ENCODE measurements around the gene UBE2U. TPM values are rescaled to one million over a fixed set of nuclear protein-coding genes. Genes with fewer than 3 reads are reported as not detected.
"Not testable (repeated sequence)": the region's sequence is repeated elsewhere in the genome, so short reads cannot be mapped to it uniquely, and the experiment has no call there.

UBE2U gene
- total and polyA plus RNA-seq, 2 experiments from 2014 or later = not detected

GRCh38 chr1:64251971-64252370 lies 48.5 kb downstream of the UBE2U start:
- Histone ChIP-seq H4K20me1 (replicated peaks; ENCODE audit: insufficient read depth) (no peaks in the 10 kb centered on the region), H2AFZ (peak overlapping the region; percentile 61; the same call in 1 of the 2 replicates), H3K4me1 (ENCODE audit: insufficient read depth) (no peaks in the 10 kb centered on the region), H3K79me2 (replicated peaks; ENCODE audit: insufficient read depth) (no peaks in the 10 kb centered on the region), H3K27ac (ENCODE audit: low read depth) (no peak overlapping the region), H3K4me2 (no peak overlapping the region), H3K9me2 (ENCODE audit: insufficient read depth) (peaks cover 11% of the 10 kb centered on the region), H3K27me3 (ENCODE audit: insufficient read depth) (no peaks in the 10 kb centered on the region), H3F3A (replicated peaks; ENCODE audit: low read depth) (no peaks in the 10 kb centered on the region), H3K36me3 (ENCODE audit: insufficient read depth) (no peaks in the 10 kb centered on the region), H3K4me3 (no peak overlapping the region)
- no peaks in the 10 kb centered on the region for H3K36me3 Mint-ChIP-seq (ENCODE audit: low read depth)
- no peak overlapping the region for H3K4me3 Mint-ChIP-seq
- peak; percentile 74 for DNase-seq (ENCODE audit: low spot score)
- no peak for TF ChIP-seq ZNF331 (CRISPR knock-in tag; IDR thresholded peaks at IDR 0.05; ENCODE audit: low read depth)
- TF ChIP-seq EZH2 (IDR thresholded peaks at IDR 0.05; ENCODE audit: low read depth, unreplicated experiment) = no peak
- peak; percentile 63; the same call in 1 of the 2 replicates for TF ChIP-seq ZNF462 (CRISPR knock-in tag; IDR thresholded peaks at IDR 0.05)
- TF ChIP-seq ZNF114 (CRISPR knock-in tag; IDR thresholded peaks at IDR 0.05) = no peak
- TF ChIP-seq CTCF (conservative IDR thresholded peaks at IDR 0.05; ENCODE audit: low read depth in 2 of 2) = peak; percentile 49 to 53
- TF ChIP-seq NANOG (IDR thresholded peaks at IDR 0.05; ENCODE audit: borderline replicate concordance) = no peak
- TF ChIP-seq EZH2phosphoT487 (IDR thresholded peaks at IDR 0.05; ENCODE audit: unreplicated experiment) = no peak
- TF ChIP-seq POLR2AphosphoS5 (IDR thresholded peaks at IDR 0.05; ENCODE audit: low read depth) = no peak
- TF ChIP-seq CREB1 (CRISPR knock-in tag; IDR thresholded peaks at IDR 0.05; ENCODE audit: low read depth) = no peak
- TF ChIP-seq STAT1 (IDR thresholded peaks at IDR 0.05; ENCODE audit: unreplicated experiment) = no peak
- TF ChIP-seq ETS1 (IDR thresholded peaks at IDR 0.05) = no peak
- H3K4me1 Mint-ChIP-seq = peaks cover 12% of the 10 kb centered on the region
- H3K9me3 Mint-ChIP-seq = no peaks in the 10 kb centered on the region; the same call in 2 of the 3 replicates
- H3K27me3 Mint-ChIP-seq (ENCODE audit: insufficient read depth, low read depth, poor library complexity) = peaks cover 4% of the 10 kb centered on the region
- no peak overlapping the region for H3K27ac Mint-ChIP-seq
- ATAC-seq = peak; percentile 90

GRCh38 chr1:64257233-64257632 lies 53.8 kb downstream of the UBE2U start:
- H4K20me1 ChIP-seq (replicated peaks; ENCODE audit: insufficient read depth); H3K27me3 Mint-ChIP-seq (ENCODE audit: insufficient read depth, low read depth, poor library complexity); H2AFZ ChIP-seq; H3K27ac ChIP-seq (ENCODE audit: low read depth); H3K4me3 ChIP-seq; H3K79me2 ChIP-seq (replicated peaks; ENCODE audit: insufficient read depth); DNase-seq (ENCODE audit: low spot score); H3K9me2 ChIP-seq (ENCODE audit: insufficient read depth); H3K36me3 Mint-ChIP-seq (ENCODE audit: low read depth); H3K27ac Mint-ChIP-seq; H3F3A ChIP-seq (replicated peaks; ENCODE audit: low read depth); H3K36me3 ChIP-seq (ENCODE audit: insufficient read depth); H3K4me1 ChIP-seq (ENCODE audit: insufficient read depth); H3K4me1 Mint-ChIP-seq; ATAC-seq; H3K9me3 Mint-ChIP-seq; H3K4me2 ChIP-seq; H3K27me3 ChIP-seq (ENCODE audit: insufficient read depth); H3K4me3 Mint-ChIP-seq: not testable (repeated sequence)

Data from GM23338 (cell line).